ENCODE measurements around the gene GNG7.
"Not testable (repeated sequence)": the region's sequence is repeated elsewhere in the genome, so short reads cannot be mapped to it uniquely, and the experiment has no call there.

GNG7 gene

DNA sequence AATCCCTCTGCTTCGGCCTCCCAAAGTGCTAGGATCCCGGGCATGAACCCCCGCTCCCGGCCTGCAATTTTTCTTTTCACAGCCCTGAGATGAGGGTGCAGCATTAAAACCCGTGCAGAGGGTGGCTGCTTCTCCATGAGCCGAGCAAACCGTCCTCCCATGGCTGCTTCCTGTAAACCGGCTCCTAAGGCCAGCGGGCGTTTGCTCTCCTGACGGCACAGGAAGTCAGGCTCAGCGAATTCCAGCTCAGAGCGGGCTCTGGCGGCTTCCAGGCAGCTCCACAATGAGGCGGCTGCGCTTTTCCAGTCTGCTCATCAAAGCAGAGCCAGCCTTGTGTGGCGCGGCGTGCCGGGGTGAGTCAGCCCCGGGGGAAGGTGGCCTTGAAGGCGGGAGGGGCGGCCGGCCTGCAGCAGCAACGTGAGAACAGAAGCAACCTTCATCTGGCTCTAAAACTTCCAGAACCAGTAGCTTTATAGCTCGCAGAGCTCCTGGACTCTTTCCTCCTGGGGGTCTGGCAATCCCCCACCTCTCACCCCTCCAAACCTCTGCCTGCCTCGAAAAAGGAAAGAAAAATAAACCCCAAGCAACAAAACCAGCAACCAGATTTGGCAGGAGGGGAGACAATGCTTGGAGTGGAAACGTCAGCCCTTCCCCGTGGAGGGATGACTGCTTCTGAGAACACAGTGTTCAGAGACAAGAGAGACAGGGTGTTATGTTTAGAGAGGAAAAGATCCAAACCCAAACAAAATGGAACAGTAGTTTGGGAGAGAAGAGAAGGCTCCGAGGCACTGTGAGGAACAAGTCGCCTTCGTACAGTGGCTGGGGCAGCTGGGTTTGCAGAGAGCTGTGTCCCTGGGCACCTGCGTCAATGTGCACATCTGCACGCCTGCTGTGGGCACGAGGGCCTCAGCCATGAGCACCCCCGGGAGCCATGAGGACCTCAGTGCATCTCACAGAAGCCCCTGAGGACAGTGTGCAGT is 158.7 kb downstream of the GNG7 start:
- H3K4me3 ChIP-seq (ENCODE audit: low read depth, low read length), result peak overlapping the region; percentile 41
- TF ChIP-seq CTCF (IDR thresholded peaks at IDR 0.05; ENCODE audit: borderline replicate concordance, insufficient read depth, low read depth, low read length), result no peak

- H3K4me3 ChIP-seq (ENCODE audit: low read depth, low read length), result peak overlapping the region; percentile 41
Observed at GRCh38 chr19:2543072-2543462, 159.4 kb downstream of the GNG7 start.

DNA sequence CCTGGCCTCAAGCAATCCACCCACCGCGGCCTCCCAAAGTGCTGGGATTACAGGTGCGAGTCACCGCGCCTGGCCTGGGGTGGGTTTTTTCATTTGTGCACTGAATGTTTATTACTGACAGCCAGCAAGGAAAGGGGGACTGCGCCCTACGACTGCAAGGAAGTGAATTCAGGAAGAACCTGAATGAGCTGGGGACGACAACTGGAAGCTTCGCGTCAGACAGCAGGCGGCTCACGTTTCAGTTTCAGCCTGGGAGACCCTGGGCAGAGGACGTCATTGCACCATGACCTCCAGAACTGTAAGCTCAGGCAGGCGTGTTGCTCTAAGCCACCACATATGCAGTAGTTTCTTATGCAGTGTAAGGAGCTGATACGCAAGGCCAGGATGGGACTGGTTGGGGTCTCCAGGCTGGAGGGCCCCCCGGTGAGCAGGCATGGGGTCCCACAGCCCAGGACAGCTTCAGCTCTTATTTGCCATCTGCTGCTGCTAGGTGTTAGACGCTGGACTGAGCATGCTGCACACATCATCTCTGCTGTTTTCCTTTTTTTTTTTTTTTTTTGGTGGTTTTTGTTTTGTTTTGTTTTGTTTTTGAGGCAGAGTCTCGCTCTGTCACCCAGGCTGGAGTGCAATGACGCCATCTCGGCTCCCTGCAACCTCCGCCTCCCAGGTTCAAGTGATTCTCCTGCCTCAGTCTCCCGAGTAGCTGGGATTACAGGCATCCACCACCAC is 160.0 kb downstream of the GNG7 start:
- no peak overlapping the region for H3K4me3 ChIP-seq (ENCODE audit: low read depth, low read length)
- no peak for TF ChIP-seq CTCF (IDR thresholded peaks at IDR 0.05; ENCODE audit: borderline replicate concordance, insufficient read depth, low read depth, low read length)

- TF ChIP-seq CTCF (IDR thresholded peaks at IDR 0.05; ENCODE audit: borderline replicate concordance, insufficient read depth, low read depth, low read length), result no peak
- no peak overlapping the region for H3K4me3 ChIP-seq (ENCODE audit: low read depth, low read length)
Observed at GRCh38 chr19:2540646-2541454, 161.6 kb downstream of the GNG7 start.

DNA sequence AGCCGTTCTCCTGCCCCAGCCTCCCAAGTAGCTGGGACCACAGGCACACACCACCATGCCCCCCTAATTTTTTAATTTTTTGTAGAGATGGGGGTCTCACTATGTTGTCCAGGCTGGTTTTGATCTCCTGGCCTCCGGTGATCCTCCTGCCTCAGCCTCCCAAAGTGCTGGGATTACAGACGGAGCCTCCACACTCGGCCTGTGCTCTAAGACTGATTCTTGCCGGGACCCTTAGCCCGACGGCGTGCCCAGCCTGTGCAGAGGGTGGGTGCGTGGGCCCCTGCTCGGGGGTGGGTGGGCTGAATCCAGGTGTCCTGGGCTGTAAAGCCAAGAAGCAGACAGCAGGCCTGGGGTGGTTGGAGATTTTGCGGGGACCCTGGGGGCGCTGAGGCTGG is 162.2 kb downstream of the GNG7 start:
- no peak overlapping the region for H3K4me3 ChIP-seq (ENCODE audit: low read depth, low read length)
- no peak for TF ChIP-seq CTCF (IDR thresholded peaks at IDR 0.05; ENCODE audit: borderline replicate concordance, insufficient read depth, low read depth, low read length)

DNA sequence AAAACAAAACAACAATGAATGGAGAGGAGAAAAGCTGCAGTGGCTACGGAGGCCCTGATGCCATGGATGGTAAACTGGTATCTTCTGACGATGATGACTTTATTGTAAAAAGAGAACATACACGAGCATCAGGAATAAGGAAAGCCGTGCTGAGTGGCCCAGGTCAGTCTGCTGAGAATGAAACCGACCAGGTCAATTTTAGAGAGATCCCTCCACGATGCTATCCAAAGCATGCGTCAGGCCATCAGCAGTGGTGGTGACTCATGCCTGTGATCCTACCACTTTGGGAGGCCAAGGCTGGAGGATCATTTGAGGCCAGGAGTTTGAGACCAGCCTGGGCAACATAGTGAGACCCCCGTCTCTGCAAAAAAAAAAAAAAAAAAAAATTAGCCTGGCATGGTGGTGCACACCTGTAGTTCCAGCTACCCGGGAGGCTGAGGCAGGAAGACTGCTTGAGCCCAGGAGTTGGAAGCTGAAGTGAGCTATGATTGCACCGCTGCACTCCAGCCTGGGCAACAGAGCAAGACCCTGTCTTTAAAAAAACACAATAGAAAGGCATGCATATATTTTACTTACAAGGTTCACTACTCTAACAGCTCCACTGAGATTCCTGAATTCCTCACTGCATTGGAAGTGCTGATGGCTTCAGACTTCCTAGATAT is 164.3 kb downstream of the GNG7 start:
- H3K4me3 ChIP-seq (ENCODE audit: low read depth, low read length), result no peak overlapping the region
- TF ChIP-seq CTCF (IDR thresholded peaks at IDR 0.05; ENCODE audit: borderline replicate concordance, insufficient read depth, low read depth, low read length), result no peak

DNA sequence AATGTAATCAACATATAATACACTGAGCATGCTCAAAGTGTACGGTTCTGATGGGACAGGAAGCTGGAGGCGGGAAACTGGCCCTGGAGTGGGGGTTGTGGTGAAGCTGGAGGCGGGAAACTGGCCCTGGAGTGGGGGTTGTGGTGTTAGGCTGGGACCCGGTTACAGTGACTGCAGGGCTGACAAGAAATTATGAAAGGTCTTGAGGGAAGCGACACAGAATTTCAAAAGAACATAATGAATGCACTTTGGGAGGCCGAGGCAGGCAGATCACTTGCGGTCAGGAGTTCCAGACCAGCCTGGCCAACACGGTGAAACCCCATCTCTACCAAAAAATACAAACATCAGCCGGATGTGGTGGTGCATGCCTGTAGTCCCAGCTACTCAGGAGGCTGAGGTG is 164.9 kb downstream of the GNG7 start:
- H3K4me3 ChIP-seq (ENCODE audit: low read depth, low read length), result not testable (repeated sequence)
